Fibroblast of skin of left biceps (primary cell): ENCODE results near the gene CMYA5.

Experiments used
- DNase-seq, 2 experiments: peaks; one replicate each; pipeline ENCODE4 v3.0.0-alpha.2; 2013; ENCODE audit warnings: low read depth in 2 of 2

CMYA5 gene

GRCh38 chr5:79834754-79835714, 145.4 kb downstream of the CMYA5 start:
- DNase-seq, result no peak

GRCh38 chr5:79837761-79838551, 148.3 kb downstream of the CMYA5 start:
- DNase-seq, result peak in 1 of 2 experiments; percentile 11

GRCh38 chr5:79840084-79840990, 150.7 kb downstream of the CMYA5 start:
- no peak for DNase-seq

GRCh38 chr5:79841172-79841571, 151.5 kb downstream of the CMYA5 start:
- DNase-seq, result no peak

- DNase-seq, result no peak
Measured at GRCh38 chr5:79842006-79842881, 152.6 kb downstream of the CMYA5 start.

- no peak for DNase-seq
Measured at GRCh38 chr5:79842991-79843390, 153.4 kb downstream of the CMYA5 start.

GRCh38 chr5:79843450-79844388, 154.1 kb downstream of the CMYA5 start:
- DNase-seq, result no peak

GRCh38 chr5:79844571-79844970, 154.9 kb downstream of the CMYA5 start:
- DNase-seq, result no peak

GRCh38 chr5:79845448-79846197, 156.0 kb downstream of the CMYA5 start:
- DNase-seq, result peak; percentile 73 to 86

GRCh38 chr5:79846198-79846521, 156.5 kb downstream of the CMYA5 start:
- no peak for DNase-seq

- DNase-seq, result no peak
Measured at GRCh38 chr5:79847561-79847960, 157.9 kb downstream of the CMYA5 start.

- no peak for DNase-seq
Measured at GRCh38 chr5:79849061-79849460, 159.4 kb downstream of the CMYA5 start.
